Measurements from ENCODE around the gene NID2.

DNA sequence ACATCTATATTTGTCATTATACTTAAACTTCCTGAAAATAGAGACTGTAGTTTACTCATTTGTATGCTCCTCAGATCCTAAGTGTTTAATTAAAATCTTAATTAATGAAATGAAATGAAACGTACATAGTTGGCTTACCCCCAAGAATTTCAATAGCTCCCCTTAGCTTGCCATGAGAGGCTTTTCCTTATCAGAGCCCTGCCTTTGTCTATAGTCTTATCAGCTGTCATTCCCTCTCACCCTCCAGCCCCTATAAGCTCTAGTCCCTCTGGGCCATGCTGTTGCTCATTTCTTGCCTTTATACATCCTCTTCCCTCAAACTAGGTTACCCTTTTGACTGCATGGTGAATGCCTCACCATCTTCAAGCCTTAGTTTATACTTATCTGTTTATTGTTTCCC lies 80.6 kb downstream of the NID2 start:
- TF ChIP-seq PAX8 (IDR thresholded peaks at IDR 0.05) (no peak), CTCF (IDR thresholded peaks at IDR 0.05 in 2 of 3, conservative IDR thresholded peaks at IDR 0.05 in 1 of 3; ENCODE audit: control insufficient read depth in 2 of 3, extremely low read depth in 1 of 3, insufficient read depth in 1 of 3, low read depth in 3 of 3, low read length in 3 of 3) (no peak), KLF5 (IDR thresholded peaks at IDR 0.05; ENCODE audit: partially characterized antibody) (no peak), RAD21 (IDR thresholded peaks at IDR 0.05; ENCODE audit: insufficient read depth, low read depth, low read length) (no peak), POLR2AphosphoS5 (IDR thresholded peaks at IDR 0.05; ENCODE audit: low read length) (no peak), POLR2A (IDR thresholded peaks at IDR 0.05; ENCODE audit: low read depth, low read length) (no peak), ZNF24 (IDR thresholded peaks at IDR 0.05) (no peak), TAF1 (IDR thresholded peaks at IDR 0.05; ENCODE audit: borderline replicate concordance, low read depth, low read length) (no peak), EZH2 (IDR thresholded peaks at IDR 0.05; ENCODE audit: borderline replicate concordance, control insufficient read depth, low read depth, low read length) (no peak), BRCA1 (IDR thresholded peaks at IDR 0.05; ENCODE audit: low read depth, low read length) (no peak), IKZF1 (conservative IDR thresholded peaks at IDR 0.05) (no peak)

Measured in GM12878 (cell line).